Uterus (tissue), 4 donors: Measurements from ENCODE around the gene WDR6. TPM values are rescaled to one million over a fixed set of nuclear protein-coding genes. Genes with fewer than 3 reads are reported as not detected.

ENCODE experiments used
- DNase-seq, 2 donors: peaks; one replicate each; pipeline ENCODE4 v3.0.0-alpha.2; 2019 to 2020
- H3K27ac ChIP-seq, 2 donors: fragments of 200-600 bp; sonication (generic); 1 replicate in 1 of 2; 2 replicates in 1 of 2; pipeline ENCODE4 v1.5.1; 2016 to 2018
- H3K27me3 ChIP-seq, 2 donors: fragments of 200-600 bp; sonication (generic); one replicate each; pipeline ENCODE4 v1.5.1; 2018 to 2019; ENCODE audit warnings: control low read depth in 1 of 2
- H3K36me3 ChIP-seq, 2 donors: fragments of 200-600 bp; sonication (generic); one replicate each; pipeline ENCODE4 v1.5.1; 2019; ENCODE audit warnings: control low read depth in 1 of 2
- H3K4me1 ChIP-seq, 2 donors: fragments of 200-600 bp; sonication (generic); one replicate each; pipeline ENCODE4 v1.5.1; 2018 to 2019; ENCODE audit warnings: control low read depth in 1 of 2
- H3K4me3 ChIP-seq, 2 donors: fragments of 200-600 bp; sonication (generic); 1 replicate in 1 of 2; 2 replicates in 1 of 2; pipeline ENCODE4 v1.5.1; 2018 to 2019; ENCODE audit warnings: mild to moderate bottlenecking in 1 of 2
- H3K9me3 ChIP-seq, 2 donors: fragments of 200-600 bp; sonication (generic); one replicate each; pipeline ENCODE4 v1.5.1; 2019; ENCODE audit warnings: control low read depth in 1 of 2
- POLR2A ChIP-seq, 2 donors: fragments of 450-650 bp; IDR thresholded peaks; one replicate each; pipeline ENCODE4 v1.6.1; 2016; ENCODE audit warnings: antibody characterized with exemption in 2 of 2, mild to moderate bottlenecking in 1 of 2, moderate library complexity in 1 of 2
- intact Hi-C: fragments of 100-400 bp; cut with DNase I; formaldehyde crosslinking; loops from one replicate; pipeline ENCODE4 v1.15.1; 2023; ENCODE audit warnings: low total_unique reads
- total RNA-seq, 4 donors: library from RNA; depleted of rRNA in 3 of 4; stranded (reverse); fragments of >200 nt in 3 of 4; gene quantifications; one replicate each; pipeline versions ENCODE4 v1.1.0 to v1.2.4, GENCODE V29; 2014 to 2023
- TF ChIP-seq, protein P1 (sequence below), 4 experiments: fragments of 200-600 bp in 2 of 4; fragments of 450-650 bp in 2 of 4; sonication (generic) in 2 of 4; IDR thresholded peaks; one replicate each; pipeline ENCODE4 v1.5.1; 2016 to 2019; ENCODE audit warnings: antibody characterized with exemption in 4 of 4, mild to moderate bottlenecking in 2 of 4, moderate library complexity in 1 of 4
- donor health status: DM: yes; HTN: yes; CAD: no.

WDR6 gene
- total RNA-seq, 4 donors from 2014 or later, result 50.0 to 243 (median 122) TPM

DNA sequence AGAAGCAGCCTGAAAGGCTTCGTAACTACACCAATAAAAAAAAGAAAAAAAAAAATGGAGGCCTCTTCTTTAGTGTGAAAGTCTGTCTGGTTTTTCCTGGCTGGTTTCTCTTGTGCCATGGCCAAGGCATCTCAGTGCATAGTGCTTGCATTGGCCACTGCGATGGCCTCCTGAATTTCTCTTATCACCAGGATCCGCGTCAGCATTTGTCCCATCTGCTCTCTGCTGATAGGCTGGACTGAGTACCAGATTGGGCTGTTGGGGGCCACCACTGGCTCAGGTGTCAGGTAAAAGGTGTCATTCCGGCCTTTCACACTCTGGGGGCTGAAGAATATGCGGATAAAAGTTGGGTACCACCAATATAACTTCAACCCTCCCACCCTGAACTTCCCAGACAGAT lies 23.1 kb downstream of the WDR6 start:
- H3K4me3 ChIP-seq, result no peak overlapping the region
- peak overlapping the region in 1 of 2 donors; percentile 91 for H3K27ac ChIP-seq
- TF ChIP-seq POLR2A (IDR thresholded peaks at IDR 0.05), result no peak
- TF ChIP-seq, protein P1, sequence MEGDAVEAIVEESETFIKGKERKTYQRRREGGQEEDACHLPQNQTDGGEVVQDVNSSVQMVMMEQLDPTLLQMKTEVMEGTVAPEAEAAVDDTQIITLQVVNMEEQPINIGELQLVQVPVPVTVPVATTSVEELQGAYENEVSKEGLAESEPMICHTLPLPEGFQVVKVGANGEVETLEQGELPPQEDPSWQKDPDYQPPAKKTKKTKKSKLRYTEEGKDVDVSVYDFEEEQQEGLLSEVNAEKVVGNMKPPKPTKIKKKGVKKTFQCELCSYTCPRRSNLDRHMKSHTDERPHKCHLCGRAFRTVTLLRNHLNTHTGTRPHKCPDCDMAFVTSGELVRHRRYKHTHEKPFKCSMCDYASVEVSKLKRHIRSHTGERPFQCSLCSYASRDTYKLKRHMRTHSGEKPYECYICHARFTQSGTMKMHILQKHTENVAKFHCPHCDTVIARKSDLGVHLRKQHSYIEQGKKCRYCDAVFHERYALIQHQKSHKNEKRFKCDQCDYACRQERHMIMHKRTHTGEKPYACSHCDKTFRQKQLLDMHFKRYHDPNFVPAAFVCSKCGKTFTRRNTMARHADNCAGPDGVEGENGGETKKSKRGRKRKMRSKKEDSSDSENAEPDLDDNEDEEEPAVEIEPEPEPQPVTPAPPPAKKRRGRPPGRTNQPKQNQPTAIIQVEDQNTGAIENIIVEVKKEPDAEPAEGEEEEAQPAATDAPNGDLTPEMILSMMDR (IDR thresholded peaks at IDR 0.05), result no peak
- no peak for DNase-seq
- H3K4me1 ChIP-seq, result peaks cover 5% of the 10 kb centered on the region in 2 donors
- H3K27me3 ChIP-seq, result no peaks in the 10 kb centered on the region
- intact Hi-C loops, result no loop called here
- no peaks in the 10 kb centered on the region for H3K9me3 ChIP-seq
- no peaks in the 10 kb centered on the region for H3K36me3 ChIP-seq

DNA sequence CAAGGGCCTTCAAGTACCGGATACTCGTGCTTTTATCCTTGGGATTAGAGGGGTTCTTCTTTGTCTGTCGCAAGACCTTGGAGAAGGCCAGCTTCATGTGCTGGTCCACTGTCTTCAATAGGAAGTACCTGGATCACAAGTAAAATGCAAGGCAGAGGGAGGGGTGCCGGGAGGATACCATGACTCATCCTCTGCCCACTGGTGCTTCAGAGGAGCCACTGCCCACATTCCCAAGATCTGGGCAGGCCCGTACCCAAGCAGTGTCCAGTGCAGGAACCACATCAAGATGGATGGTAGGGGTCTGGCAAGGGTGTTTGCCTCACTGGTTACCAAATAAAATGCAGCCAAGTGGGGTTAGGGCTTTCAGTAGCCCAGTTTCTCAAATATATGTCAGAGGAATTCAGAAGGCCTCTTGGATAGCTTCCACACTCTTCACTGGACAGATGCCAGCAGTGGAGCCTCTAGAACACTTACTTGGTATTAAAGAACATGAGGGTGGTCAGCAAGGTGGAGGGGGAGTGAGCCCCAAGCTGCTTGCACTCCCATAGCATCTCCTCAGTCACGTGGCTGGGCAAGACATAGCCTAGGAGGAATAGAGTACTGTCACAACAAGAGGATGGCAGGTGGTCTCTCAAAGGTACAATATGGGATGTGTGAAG lies 25.6 kb downstream of the WDR6 start:
- no peak overlapping the region for H3K27ac ChIP-seq
- no peaks in the 10 kb centered on the region for H3K9me3 ChIP-seq
- H3K27me3 ChIP-seq, result no peaks in the 10 kb centered on the region
- intact Hi-C loops, result no loop called here
- DNase-seq, result peak in 1 of 2 donors; percentile 26
- H3K36me3 ChIP-seq, result no peaks in the 10 kb centered on the region
- H3K4me3 ChIP-seq, result no peak overlapping the region
- no peak for TF ChIP-seq POLR2A (IDR thresholded peaks at IDR 0.05)
- TF ChIP-seq, protein P1 (IDR thresholded peaks at IDR 0.05), result no peak
- H3K4me1 ChIP-seq, result peaks cover 5% of the 10 kb centered on the region in 2 donors

DNA sequence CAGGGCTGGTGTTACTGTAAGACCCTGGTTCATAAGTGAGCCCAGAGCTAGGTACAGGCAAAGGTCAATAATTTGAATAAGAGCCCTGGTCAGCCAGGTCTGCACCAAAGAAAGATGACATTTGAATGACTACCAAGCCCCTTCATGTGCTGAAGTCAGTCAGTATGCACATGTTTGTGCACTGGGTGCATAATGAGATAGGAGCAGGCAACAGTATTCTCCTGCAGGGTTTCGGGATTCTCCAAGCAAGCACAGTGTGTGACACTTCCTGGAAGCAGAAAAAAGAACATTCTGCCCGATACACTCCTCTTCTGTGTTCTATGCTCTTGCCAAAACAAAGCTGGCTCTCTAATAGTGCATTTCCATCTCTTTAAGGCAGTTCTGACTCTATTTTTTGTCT lies 27.5 kb downstream of the WDR6 start:
- intact Hi-C loops, result no loop called here
- DNase-seq, result no peak
- Histone ChIP-seq H3K27ac (no peak overlapping the region), H3K27me3 (no peaks in the 10 kb centered on the region), H3K36me3 (no peaks in the 10 kb centered on the region), H3K4me3 (no peak overlapping the region), H3K4me1 (no peaks in the 10 kb centered on the region), H3K9me3 (no peaks in the 10 kb centered on the region)
- TF ChIP-seq POLR2A (IDR thresholded peaks at IDR 0.05), result no peak
- TF ChIP-seq, protein P1 (IDR thresholded peaks at IDR 0.05), result no peak

DNA sequence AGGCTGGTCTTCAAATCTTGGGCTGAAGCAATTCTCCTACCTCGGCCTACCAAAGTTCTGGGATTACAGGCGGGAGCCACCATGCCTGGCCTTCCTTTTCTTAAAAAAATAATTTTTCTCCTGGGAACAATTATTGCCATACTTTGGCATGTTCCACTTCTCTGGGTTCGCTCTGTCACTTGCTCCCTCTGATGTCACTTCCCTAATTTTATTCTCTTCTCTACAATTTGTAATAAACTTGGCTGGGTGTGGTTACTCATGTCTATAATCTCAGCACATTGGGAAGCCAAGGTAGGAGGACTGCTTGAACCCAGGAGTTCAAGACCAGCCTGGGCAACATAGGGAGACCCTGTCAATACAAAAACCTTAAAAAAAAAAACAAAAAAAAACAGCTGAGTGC lies 28.1 kb downstream of the WDR6 start:
- DNase-seq, result no peak
- Histone ChIP-seq H3K36me3 (no peaks in the 10 kb centered on the region), H3K27me3 (no peaks in the 10 kb centered on the region), H3K9me3 (no peaks in the 10 kb centered on the region), H3K4me1 (no peaks in the 10 kb centered on the region), H3K4me3 (no peak overlapping the region), H3K27ac (no peak overlapping the region)
- intact Hi-C loops, result no loop called here
- TF ChIP-seq POLR2A (IDR thresholded peaks at IDR 0.05), result no peak
- TF ChIP-seq, protein P1 (IDR thresholded peaks at IDR 0.05), result no peak

DNA sequence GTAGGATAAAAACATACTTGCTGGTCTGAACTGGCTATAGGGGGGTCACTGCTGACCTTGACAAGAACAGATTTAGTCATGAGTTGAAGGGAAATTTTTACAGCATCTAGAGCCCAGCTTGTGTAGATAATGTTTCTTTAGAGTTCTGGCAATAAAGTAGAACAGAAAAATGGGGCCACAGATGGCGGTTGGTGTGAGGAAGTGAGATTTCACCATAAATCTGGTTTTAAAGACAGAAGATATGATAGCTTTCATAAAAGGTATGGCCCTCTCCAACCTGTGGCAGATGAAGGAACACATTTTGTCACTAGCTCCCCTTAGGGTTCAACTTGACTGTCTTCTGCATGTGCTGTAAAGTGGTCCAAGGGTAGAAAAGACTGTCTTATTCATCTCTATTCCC lies 46.4 kb downstream of the WDR6 start:
- Histone ChIP-seq H3K27me3 (no peaks in the 10 kb centered on the region), H3K36me3 (no peaks in the 10 kb centered on the region), H3K27ac (no peak overlapping the region), H3K4me1 (no peaks in the 10 kb centered on the region), H3K9me3 (no peaks in the 10 kb centered on the region), H3K4me3 (no peak overlapping the region)
- no peak for DNase-seq
- no peak for TF ChIP-seq POLR2A (IDR thresholded peaks at IDR 0.05)
- TF ChIP-seq, protein P1 (IDR thresholded peaks at IDR 0.05), result no peak
- intact Hi-C loops, result no loop called here
